Fibroblast of lung (primary cell): ENCODE results near the gene TCP10L. TPM values are rescaled to one million over a fixed set of nuclear protein-coding genes. Genes with fewer than 3 reads are reported as not detected.

Experiments used
- DNase-seq, 2 donors: peaks; one replicate each; pipeline versions ENCODE4 v3.0.0 to v3.0.0-alpha.2; 2010; ENCODE audit warnings: low read depth in 2 of 2
- H2AFZ ChIP-seq: 2 replicates; pipeline ENCODE4 v1.5.1; 2012; ENCODE audit warnings: low read length, control low read depth, inconsistent platforms
- H3K27ac ChIP-seq: 2 replicates; pipeline ENCODE4 v1.5.1; 2011; ENCODE audit warnings: low read length, control low read depth; ENCODE audit not compliant: insufficient read depth
- H3K27me3 ChIP-seq: 2 replicates; pipeline ENCODE4 v1.5.1; 2011; ENCODE audit warnings: mild to moderate bottlenecking, low read length; ENCODE audit not compliant: control insufficient read depth, insufficient read depth
- H3K36me3 ChIP-seq: 2 replicates; pipeline ENCODE4 v1.5.1; 2011; ENCODE audit warnings: low read length; ENCODE audit not compliant: control insufficient read depth, insufficient read depth
- H3K4me1 ChIP-seq: 2 replicates; pipeline ENCODE4 v1.5.1; 2011; ENCODE audit warnings: low read length; ENCODE audit not compliant: control insufficient read depth, insufficient read depth; ENCODE audit errors: extremely low read depth
- H3K4me2 ChIP-seq: 2 replicates; pipeline ENCODE4 v1.5.1; 2011; ENCODE audit warnings: low read length, control low read depth; ENCODE audit not compliant: insufficient read depth; ENCODE audit errors: extremely low read depth
- H3K4me3 ChIP-seq, 4 experiments: fragments of 200-600 bp in 1 of 4; sonication (generic) in 1 of 4; replicated peaks in 1 of 4; 2 replicates each; pipeline ENCODE4 v1.5.1; 2011 to 2016; ENCODE audit warnings: low read length in 4 of 4, low read depth in 3 of 4, mild to moderate bottlenecking in 3 of 4, control low read depth in 2 of 4, inconsistent platforms in 1 of 4, mixed read lengths in 1 of 4; ENCODE audit not compliant: insufficient read depth in 1 of 4; ENCODE audit errors: control extremely low read depth in 1 of 4
- H3K79me2 ChIP-seq: 2 replicates; pipeline ENCODE4 v1.5.1; 2012; ENCODE audit warnings: mild to moderate bottlenecking, low read length, inconsistent platforms; ENCODE audit not compliant: control insufficient read depth, insufficient read depth
- H3K9ac ChIP-seq: 2 replicates; pipeline ENCODE4 v1.5.1; 2011; ENCODE audit warnings: mild to moderate bottlenecking, low read length, control low read depth; ENCODE audit not compliant: insufficient read depth
- H3K9me3 ChIP-seq: 2 replicates; pipeline ENCODE4 v1.5.1; 2012; ENCODE audit warnings: low read depth, low read length; ENCODE audit not compliant: control insufficient read depth, insufficient read depth
- H4K20me1 ChIP-seq: 2 replicates; pipeline ENCODE4 v1.5.1; 2011; ENCODE audit warnings: low read length; ENCODE audit not compliant: control insufficient read depth, insufficient read depth; ENCODE audit errors: extremely low read depth
- CTCF ChIP-seq, 2 donors: IDR thresholded peaks in 1 of 2; conservative IDR thresholded peaks in 1 of 2; 1 replicate in 1 of 2; 2 replicates in 1 of 2; pipeline ENCODE4 v1.5.1; 2011 to 2012; ENCODE audit warnings: low read length in 2 of 2, control low read depth in 1 of 2, inconsistent platforms in 1 of 2, low read depth in 1 of 2, mild to moderate bottlenecking in 1 of 2
- EZH2 ChIP-seq: IDR thresholded peaks from 2 replicates; pipeline ENCODE4 v1.5.1; 2012; ENCODE audit warnings: low read length, control low read depth, mild to moderate bottlenecking; ENCODE audit errors: missing control alignments
- polyA plus RNA-seq, 2 donors: library from polyadenylated mRNA; depleted of rRNA in 1 of 2; stranded (reverse) in 1 of 2; unstranded in 1 of 2; fragments of >200 nt; gene quantifications; 2 replicates each; pipeline ENCODE4 v1.2.1, GENCODE V29; 2011 to 2012; ENCODE audit warnings: missing spikeins in 1 of 2
- total RNA-seq: library from RNA; depleted of rRNA; stranded (reverse); fragments of >200 nt; gene quantifications from 2 replicates; pipeline ENCODE4 v1.2.1, GENCODE V29; 2014

TCP10L gene
- total and polyA plus RNA-seq, 2 donors (not counting 1 experiment from before 2014, with no cell fraction given), result 0.24 to 0.83 TPM

GRCh38 chr21:32605469-32605868, 20.1 kb upstream of the TCP10L start:
- Histone ChIP-seq H4K20me1 (no peaks in the 10 kb centered on the region), H3K4me1 (no peaks in the 10 kb centered on the region), H3K4me2 (no peak overlapping the region), H3K9me3 (no peaks in the 10 kb centered on the region), H3K36me3 (peaks cover 14% of the 10 kb centered on the region), H2AFZ (no peak overlapping the region), H3K9ac (no peak overlapping the region), H3K27ac (no peak overlapping the region), H3K27me3 (no peaks in the 10 kb centered on the region), H3K79me2 (peaks cover 8% of the 10 kb centered on the region), H3K4me3 (no peak overlapping the region)
- no peak for DNase-seq
- TF ChIP-seq CTCF (conservative IDR thresholded peaks at IDR 0.05 in 1 of 2, IDR thresholded peaks at IDR 0.05 in 1 of 2; ENCODE audit: low read depth in 1 of 2, low read length in 2 of 2) (no peak), EZH2 (no peak)

- Histone ChIP-seq H3K4me1 (no peaks in the 10 kb centered on the region), H3K4me2 (no peak overlapping the region), H3K27ac (no peak overlapping the region), H3K36me3 (peaks cover 14% of the 10 kb centered on the region), H3K4me3 (no peak overlapping the region), H3K79me2 (no peaks in the 10 kb centered on the region), H4K20me1 (no peaks in the 10 kb centered on the region), H2AFZ (no peak overlapping the region), H3K9ac (no peak overlapping the region), H3K9me3 (no peaks in the 10 kb centered on the region), H3K27me3 (no peaks in the 10 kb centered on the region)
- DNase-seq, result no peak
- no peak for TF ChIP-seq CTCF (conservative IDR thresholded peaks at IDR 0.05 in 1 of 2, IDR thresholded peaks at IDR 0.05 in 1 of 2; ENCODE audit: low read depth in 1 of 2, low read length in 2 of 2)
- no peak for TF ChIP-seq EZH2
These were observed 19.1 kb upstream of the TCP10L start for GRCh38 chr21:32604464-32604863.

GRCh38 chr21:32603131-32603530, 17.8 kb upstream of the TCP10L start:
- H3K27ac ChIP-seq, result no peak overlapping the region
- peaks cover 14% of the 10 kb centered on the region for H3K36me3 ChIP-seq
- no peak for DNase-seq
- no peaks in the 10 kb centered on the region for H3K27me3 ChIP-seq
- no peak for TF ChIP-seq CTCF (conservative IDR thresholded peaks at IDR 0.05 in 1 of 2, IDR thresholded peaks at IDR 0.05 in 1 of 2; ENCODE audit: low read depth in 1 of 2, low read length in 2 of 2)
- no peak for TF ChIP-seq EZH2
- no peaks in the 10 kb centered on the region for H3K4me1 ChIP-seq
- no peak overlapping the region for H3K4me3 ChIP-seq
- no peaks in the 10 kb centered on the region for H3K79me2 ChIP-seq
- H4K20me1 ChIP-seq, result no peaks in the 10 kb centered on the region
- no peak overlapping the region for H2AFZ ChIP-seq
- no peak overlapping the region for H3K9ac ChIP-seq
- no peak overlapping the region for H3K4me2 ChIP-seq
- no peaks in the 10 kb centered on the region for H3K9me3 ChIP-seq
